ENCODE results near the gene COX4I1.
"Not testable (repeated sequence)": the region's sequence is repeated elsewhere in the genome, so short reads cannot be mapped to it uniquely, and the experiment has no call there.

Gene COX4I1

GRCh38 chr16:85805442-85806045 is 6.0 kb downstream of the COX4I1 start:
- DNase-seq, result no peak

GRCh38 chr16:85806539-85806938 is 7.0 kb downstream of the COX4I1 start:
- no peak for DNase-seq

- not testable (repeated sequence) for DNase-seq
These were observed 7.8 kb downstream of the COX4I1 start for GRCh38 chr16:85807340-85807739.

GRCh38 chr16:85808104-85808503 is 8.6 kb downstream of the COX4I1 start:
- DNase-seq, result not testable (repeated sequence)

GRCh38 chr16:85808926-85809325 is 9.4 kb downstream of the COX4I1 start:
- no peak for DNase-seq

GRCh38 chr16:85809645-85810044 is 10.2 kb downstream of the COX4I1 start:
- DNase-seq, result no peak

- no peak for DNase-seq
These were observed 10.7 kb downstream of the COX4I1 start for GRCh38 chr16:85810097-85810741.

- no peak for DNase-seq
These were observed 11.2 kb downstream of the COX4I1 start for GRCh38 chr16:85810742-85811115.

GRCh38 chr16:85812031-85812807 is 12.7 kb downstream of the COX4I1 start:
- no peak for DNase-seq

GRCh38 chr16:85812811-85813700 is 13.6 kb downstream of the COX4I1 start:
- no peak for DNase-seq

GRCh38 chr16:85816159-85816558 is 16.7 kb downstream of the COX4I1 start:
- no peak for DNase-seq

GRCh38 chr16:85817195-85817594 is 17.7 kb downstream of the COX4I1 start:
- not testable (repeated sequence) for DNase-seq

- DNase-seq, result peak; percentile 85
These were observed 19.8 kb downstream of the COX4I1 start for GRCh38 chr16:85819245-85819644.

GRCh38 chr16:85819771-85820170 is 20.3 kb downstream of the COX4I1 start:
- DNase-seq, result no peak

- DNase-seq, result no peak
These were observed 21.3 kb downstream of the COX4I1 start for GRCh38 chr16:85820604-85821372.

- peak; percentile 78 for DNase-seq
These were observed 22.1 kb downstream of the COX4I1 start for GRCh38 chr16:85821390-85822135.

GRCh38 chr16:85822145-85822544 is 22.6 kb downstream of the COX4I1 start:
- no peak for DNase-seq

GRCh38 chr16:85823328-85823920 is 23.9 kb downstream of the COX4I1 start:
- no peak for DNase-seq

GRCh38 chr16:85824161-85825135 is 25.0 kb downstream of the COX4I1 start:
- no peak for DNase-seq

GRCh38 chr16:85825326-85825725 is 25.8 kb downstream of the COX4I1 start:
- DNase-seq, result no peak
